Large intestine (tissue), 12 donors: ENCODE results near the gene SLC25A30. TPM values are rescaled to one million over a fixed set of nuclear protein-coding genes. Genes with fewer than 3 reads are reported as not detected.

Source experiments
- DNase-seq, 2 donors: peaks; one replicate each; pipeline versions ENCODE4 v3.0.0 to v3.0.0-alpha.2; 2013
- H3K27ac ChIP-seq: one replicate; pipeline ENCODE4 v1.5.1; 2013; ENCODE audit warnings: low read length
- H3K27me3 ChIP-seq: 2 replicates; pipeline ENCODE4 v1.6.1; 2013; ENCODE audit warnings: low read length; ENCODE audit not compliant: control insufficient read depth, insufficient read depth
- H3K36me3 ChIP-seq: 2 replicates; pipeline ENCODE4 v1.6.1; 2013; ENCODE audit warnings: low read length; ENCODE audit not compliant: control insufficient read depth, insufficient read depth
- H3K4me1 ChIP-seq: one replicate; pipeline ENCODE4 v1.6.1; 2013; ENCODE audit warnings: low read length; ENCODE audit not compliant: control insufficient read depth, insufficient read depth
- H3K4me3 ChIP-seq: one replicate; pipeline ENCODE4 v1.5.1; 2013; ENCODE audit warnings: low read length
- H3K9me3 ChIP-seq: one replicate; pipeline ENCODE4 v1.6.1; 2013; ENCODE audit warnings: mild to moderate bottlenecking, low read depth, low read length, moderate library complexity; ENCODE audit not compliant: control insufficient read depth
- WGBS: methylation state at CpG from one replicate; pipeline ENCODE4 v1.1.5; 2013; ENCODE audit warnings: low lambda C conversion rate; ENCODE audit not compliant: insufficient coverage; 5-methylcytosine and 5-hydroxymethylcytosine counted together
- long read RNA-seq, 11 donors: transcript quantifications; one replicate each; lab custom pipeline, GENCODE V29; 2026
- polyA plus RNA-seq: library from polyadenylated mRNA; unstranded; fragments of 120-200 nt; gene quantifications from one replicate; pipeline ENCODE4 v1.2.1, GENCODE V29; 2013

SLC25A30 gene
- 5.3 TPM for polyA plus RNA-seq
- long read RNA-seq, donor 1: 0 reads
- long read RNA-seq, donor 2: 0 reads
- long read RNA-seq, donor 3: 0 reads
- long read RNA-seq, donor 4: 0 reads
- long read RNA-seq, donor 5: 0 reads
- long read RNA-seq, donor 6, partial matches to known transcripts: 10 of 10 reads
- long read RNA-seq, donor 6, other reads (novel, unspliced or antisense): 0 of 10 reads
- long read RNA-seq, donor 7, partial matches to known transcripts: 0 of 1 reads
- long read RNA-seq, donor 7, other reads (novel, unspliced or antisense): 0 of 1 reads
- long read RNA-seq, donor 8, partial matches to known transcripts: 0 of 1 reads
- long read RNA-seq, donor 8, other reads (novel, unspliced or antisense): 0 of 1 reads
- long read RNA-seq, donor 9: 0 reads
- long read RNA-seq, donor 10, partial matches to known transcripts: 0 of 1 reads
- long read RNA-seq, donor 10, other reads (novel, unspliced or antisense): 0 of 1 reads
- long read RNA-seq, donor 11, partial matches to known transcripts: 0 of 4 reads
- long read RNA-seq, donor 11, other reads (novel, unspliced or antisense): 0 of 4 reads

GRCh38 chr13:45417790-45418534, at the start of gene SLC25A30:
TSS of gene SLC25A30 (minus strand) at chr13:45418373. CDS start at chr13:45411425, 6,948 bp downstream.
- Histone ChIP-seq H3K4me3 (peak within 1 kb of the TSS; percentile 80), H3K27me3 (no peaks in the 10 kb centered on the region), H3K4me1 (peaks cover 11% of the 10 kb centered on the region), H3K36me3 (no peaks in the 10 kb centered on the region), H3K27ac (peak within 1 kb of the TSS; percentile 87), H3K9me3 (no peaks in the 10 kb centered on the region)
- DNase-seq: peak; percentile 89 to 95
- WGBS: no CpG with 5 or more reads among the region's 64 CpGs

- Histone ChIP-seq H3K4me3 (no peak overlapping the region), H3K4me1 (peaks cover 29% of the 10 kb centered on the region), H3K27me3 (no peaks in the 10 kb centered on the region), H3K27ac (no peak overlapping the region), H3K9me3 (no peaks in the 10 kb centered on the region), H3K36me3 (peaks cover 2% of the 10 kb centered on the region)
- DNase-seq: no peak
- no CpG with 5 or more reads among the region's 4 CpGs for WGBS
Observed at GRCh38 chr13:45466359-45466758, 48.2 kb upstream of the SLC25A30 start.

GRCh38 chr13:45464687-45465453, 46.7 kb upstream of the SLC25A30 start, which contains the start of gene COG3:
TSS of gene COG3 (plus strand) at chr13:45464939. CDS start at chr13:45465037, 98 bp downstream.
- peaks cover 2% of the 10 kb centered on the region for H3K36me3 ChIP-seq
- peak within 1 kb of the TSS; percentile 87 for H3K27ac ChIP-seq
- no peaks in the 10 kb centered on the region for H3K9me3 ChIP-seq
- peak within 1 kb of the TSS; percentile 99 for H3K4me3 ChIP-seq
- H3K4me1 ChIP-seq: peaks cover 29% of the 10 kb centered on the region
- DNase-seq: peak; percentile 96 to 98
- no peaks in the 10 kb centered on the region for H3K27me3 ChIP-seq
- WGBS: no CpG with 5 or more reads among the region's 63 CpGs

- peaks cover 29% of the 10 kb centered on the region for H3K4me1 ChIP-seq
- DNase-seq: no peak
- H3K27me3 ChIP-seq: no peaks in the 10 kb centered on the region
- 43% methylated on average over 1 of the region's 9 CpGs for WGBS
- H3K9me3 ChIP-seq: no peaks in the 10 kb centered on the region
- H3K4me3 ChIP-seq: peak overlapping the region; percentile 99
- H3K27ac ChIP-seq: peak overlapping the region; percentile 87
- peaks cover 2% of the 10 kb centered on the region for H3K36me3 ChIP-seq
Observed at GRCh38 chr13:45464141-45464686, 46.0 kb upstream of the SLC25A30 start.

- no peaks in the 10 kb centered on the region for H3K4me1 ChIP-seq
- no peaks in the 10 kb centered on the region for H3K36me3 ChIP-seq
- no peaks in the 10 kb centered on the region for H3K27me3 ChIP-seq
- WGBS: no CpG with 5 or more reads among the region's 2 CpGs
- H3K27ac ChIP-seq: no peak overlapping the region
- H3K9me3 ChIP-seq: no peaks in the 10 kb centered on the region
- no peak overlapping the region for H3K4me3 ChIP-seq
- DNase-seq: no peak
Observed at GRCh38 chr13:45456196-45456972, 38.2 kb upstream of the SLC25A30 start.

- no peak for DNase-seq
- no peaks in the 10 kb centered on the region for H3K9me3 ChIP-seq
- peaks cover 2% of the 10 kb centered on the region for H3K4me1 ChIP-seq
- WGBS: 65% methylated on average over 4 of the region's 7 CpGs
- no peak overlapping the region for H3K4me3 ChIP-seq
- no peaks in the 10 kb centered on the region for H3K36me3 ChIP-seq
- no peaks in the 10 kb centered on the region for H3K27me3 ChIP-seq
- H3K27ac ChIP-seq: no peak overlapping the region
Observed at GRCh38 chr13:45454204-45454603, 36.0 kb upstream of the SLC25A30 start.

GRCh38 chr13:45451282-45451681, 33.1 kb upstream of the SLC25A30 start:
- Histone ChIP-seq H3K27me3 (no peaks in the 10 kb centered on the region), H3K36me3 (no peaks in the 10 kb centered on the region), H3K27ac (no peak overlapping the region), H3K4me1 (peaks cover 12% of the 10 kb centered on the region), H3K9me3 (no peaks in the 10 kb centered on the region), H3K4me3 (no peak overlapping the region)
- 89% methylated on average over 2 of the region's 4 CpGs for WGBS
- no peak for DNase-seq

- DNase-seq: peak in 1 of 2 donors; percentile 16
- H3K36me3 ChIP-seq: no peaks in the 10 kb centered on the region
- no peak overlapping the region for H3K4me3 ChIP-seq
- H3K27ac ChIP-seq: no peak overlapping the region
- no peaks in the 10 kb centered on the region for H3K9me3 ChIP-seq
- WGBS: 43% methylated on average over 1 of the region's 1 CpG
- H3K4me1 ChIP-seq: peaks cover 12% of the 10 kb centered on the region
- no peaks in the 10 kb centered on the region for H3K27me3 ChIP-seq
Observed at GRCh38 chr13:45448965-45449559, 30.9 kb upstream of the SLC25A30 start.

GRCh38 chr13:45447050-45447661, 29.0 kb upstream of the SLC25A30 start:
- H3K9me3 ChIP-seq: no peaks in the 10 kb centered on the region
- H3K4me1 ChIP-seq: peaks cover 12% of the 10 kb centered on the region
- H3K36me3 ChIP-seq: no peaks in the 10 kb centered on the region
- peak in 1 of 2 donors; percentile 56 for DNase-seq
- H3K27me3 ChIP-seq: no peaks in the 10 kb centered on the region
- no peak overlapping the region for H3K4me3 ChIP-seq
- no CpG with 5 or more reads among the region's 9 CpGs for WGBS
- no peak overlapping the region for H3K27ac ChIP-seq
